NB4 (cell line): ENCODE results near the gene NDUFA7.
"Not testable (repeated sequence)": the region's sequence is repeated elsewhere in the genome, so short reads cannot be mapped to it uniquely, and the experiment has no call there.

Experiments used
- CTCF ChIP-seq: IDR thresholded peaks from one replicate; pipeline ENCODE4 v1.5.1; 2012; ENCODE audit warnings: low read depth, low read length
- POLR2A ChIP-seq: IDR thresholded peaks from 2 replicates; pipeline ENCODE4 v1.6.1; 2011; ENCODE audit warnings: mild to moderate bottlenecking; ENCODE audit not compliant: insufficient read length; ENCODE audit errors: extremely low read depth

DNA sequence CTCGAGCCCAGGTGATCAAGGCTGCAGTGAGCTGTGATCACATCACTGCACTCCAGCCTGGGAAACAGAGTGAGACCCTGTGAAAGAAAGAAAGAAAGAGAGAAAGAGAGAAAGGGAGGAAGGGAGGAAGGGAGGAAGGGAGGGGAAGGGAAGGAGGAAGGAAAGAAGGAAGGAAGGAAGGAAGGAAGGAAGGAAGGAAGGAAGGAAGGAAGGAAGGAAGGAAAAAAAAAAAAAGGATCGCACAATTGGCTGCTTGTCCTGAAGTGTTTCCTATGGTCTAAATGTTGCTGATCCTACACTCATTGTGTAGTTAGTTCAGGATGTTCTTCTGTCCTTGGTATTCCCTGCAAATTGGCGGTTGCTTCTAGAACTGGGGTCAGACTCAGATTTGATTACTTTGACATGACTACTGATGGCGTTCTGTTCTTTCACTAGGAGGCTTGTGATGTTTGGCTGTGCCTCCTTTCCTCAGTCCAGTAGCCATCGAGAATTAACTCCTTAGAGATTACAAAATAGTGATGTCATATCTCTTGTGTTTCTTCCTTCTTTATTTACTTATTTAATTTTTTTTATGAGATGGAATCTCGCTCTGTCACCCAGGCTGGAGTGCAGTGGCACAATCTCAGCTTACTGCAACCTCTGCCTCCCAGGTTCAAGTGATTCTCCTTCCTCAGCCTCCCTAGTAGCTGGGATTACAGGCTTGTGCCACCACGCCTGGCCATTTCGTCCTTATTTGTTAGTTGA lies 28.6 kb upstream of the NDUFA7 start:
- not testable (repeated sequence) for TF ChIP-seq CTCF, POLR2A
